NOMO-1 treated with DMSO at 0.1 percent for 48 hours (cell line): Measurements from ENCODE around the gene KIAA0408.
A peak's percentile ranks its signal among the peaks of the same experiment; 100 is the strongest.

Experiments
- DNase-seq: peaks from one replicate; lab custom pipeline; 2025; ENCODE audit not compliant: unreplicated experiment; lab: John Stamatoyannopoulos, UW

KIAA0408 gene

GRCh38 chr6:127459231-127459641 is at the start of gene KIAA0408:
Gene KIAA0408 (minus strand): TSS chr6:127459389. CDS start chr6:127453981, 5,408 bp downstream.
- no peak for DNase-seq

- DNase-seq, result no peak
Observed at GRCh38 chr6:127506894-127507293, 47.7 kb upstream of the KIAA0408 start.

- DNase-seq, result no peak
Observed at GRCh38 chr6:127503022-127503421, 43.8 kb upstream of the KIAA0408 start.

DNA sequence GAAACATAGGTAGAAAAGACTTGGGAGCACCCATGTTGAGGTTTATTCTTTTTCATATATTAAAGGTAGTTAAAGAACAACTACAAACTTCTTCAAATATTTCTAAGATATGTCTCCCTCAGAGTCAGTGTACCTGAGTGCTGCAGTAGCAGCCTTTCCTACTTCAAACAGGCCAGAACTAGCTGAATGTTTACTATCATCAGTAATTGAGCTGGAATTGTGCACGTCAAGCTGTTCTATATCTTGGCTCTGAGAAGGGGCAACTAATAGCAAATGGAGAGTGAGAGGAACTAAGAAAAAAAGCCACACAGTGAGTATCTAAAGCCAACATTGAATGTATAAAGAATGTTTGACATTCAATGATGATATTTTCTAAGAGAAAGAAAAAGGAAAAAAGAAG is 38.2 kb upstream of the KIAA0408 start:
- no peak for DNase-seq

DNA sequence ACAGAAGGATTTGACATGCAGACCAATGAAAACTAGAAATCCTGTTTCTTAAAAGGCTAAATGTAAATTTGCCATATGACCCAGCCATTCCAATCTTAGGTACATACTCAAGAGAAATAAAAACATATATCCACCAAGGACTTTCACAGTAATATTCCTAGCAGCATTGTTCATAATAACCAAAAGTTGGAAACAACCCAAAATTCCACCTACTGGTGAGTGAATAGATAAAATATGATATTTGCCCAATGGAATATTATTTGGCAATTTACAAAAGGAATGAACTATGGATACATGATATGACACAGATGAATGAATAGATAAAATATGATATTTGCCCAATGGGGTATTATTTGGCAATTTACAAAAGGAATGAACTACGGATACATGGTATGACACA is 37.3 kb upstream of the KIAA0408 start:
- DNase-seq, result no peak

GRCh38 chr6:127494240-127494767 is 35.1 kb upstream of the KIAA0408 start:
- DNase-seq, result no peak

DNA sequence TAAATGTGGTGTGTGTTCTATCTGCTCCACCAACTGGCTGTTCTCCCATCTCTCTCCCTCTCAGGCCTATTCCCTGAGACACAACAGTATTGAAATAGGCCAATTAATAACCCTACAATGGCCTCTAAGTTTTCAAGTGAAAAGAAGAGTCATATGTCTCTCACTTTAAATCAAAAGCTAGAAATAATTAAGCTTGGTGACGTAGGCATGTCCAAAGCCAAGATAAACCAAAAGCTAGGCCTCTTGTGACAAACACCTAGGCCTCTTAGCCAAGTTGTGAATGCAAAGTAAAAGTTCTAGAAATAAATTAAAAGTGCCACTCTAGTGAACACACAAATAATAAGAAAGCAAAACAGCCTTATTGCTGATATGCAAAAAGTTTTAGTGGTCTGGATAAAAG is 30.1 kb upstream of the KIAA0408 start:
- DNase-seq, result no peak

- DNase-seq, result no peak
Observed at GRCh38 chr6:127486934-127487333, 27.7 kb upstream of the KIAA0408 start.

GRCh38 chr6:127484212-127484863 is 25.1 kb upstream of the KIAA0408 start:
- peak; percentile 81 for DNase-seq

DNA sequence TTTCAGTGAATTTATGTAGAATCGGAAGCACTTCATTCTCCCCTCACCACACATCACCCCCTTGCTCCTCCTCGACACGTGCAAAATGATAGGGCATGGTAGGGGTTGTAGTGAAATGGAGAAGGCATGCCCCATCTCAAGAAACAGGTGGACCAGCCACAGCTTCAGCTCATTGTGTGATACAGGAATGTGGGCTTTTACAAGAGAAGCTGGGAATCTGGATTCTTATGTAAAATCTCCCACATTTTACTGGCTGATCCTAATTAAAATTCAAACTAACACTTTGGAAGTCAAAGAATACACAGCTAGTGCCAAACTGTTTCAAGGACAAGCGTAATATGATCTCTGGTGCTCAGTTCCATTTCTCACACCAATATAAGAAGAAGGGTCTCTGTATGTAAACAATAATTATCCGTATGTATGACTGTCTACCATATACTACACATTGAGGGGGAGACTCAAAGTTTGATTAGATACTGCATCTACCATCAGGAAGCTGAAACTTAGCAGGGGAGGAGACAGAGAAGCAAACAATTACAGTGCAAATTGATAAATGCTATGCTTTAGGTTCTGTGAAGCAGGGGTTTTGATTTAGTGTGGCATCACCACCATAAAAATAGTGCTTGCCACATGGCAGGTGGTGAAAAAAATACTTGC is 24.3 kb upstream of the KIAA0408 start:
- DNase-seq, result no peak

GRCh38 chr6:127482325-127482724 is 23.1 kb upstream of the KIAA0408 start:
- no peak for DNase-seq

DNA sequence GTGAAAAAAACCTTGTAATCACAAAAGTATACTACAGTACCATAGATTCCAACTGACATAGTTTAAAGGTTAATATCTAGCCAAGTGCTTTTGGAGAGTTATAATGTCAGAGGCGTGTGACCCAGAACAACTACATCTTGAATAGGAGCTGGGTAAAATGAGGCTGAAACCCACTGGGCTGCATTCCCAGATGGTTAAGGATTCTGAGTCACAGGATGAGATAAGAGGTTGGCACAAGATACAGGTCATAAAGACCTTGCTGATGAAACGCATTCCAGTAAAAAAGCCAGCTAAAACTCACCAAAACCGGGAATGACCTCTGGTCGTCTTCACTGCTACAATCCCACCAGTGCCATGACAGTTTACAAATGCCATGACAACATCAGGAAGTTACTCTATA is 22.4 kb upstream of the KIAA0408 start:
- no peak for DNase-seq

DNA sequence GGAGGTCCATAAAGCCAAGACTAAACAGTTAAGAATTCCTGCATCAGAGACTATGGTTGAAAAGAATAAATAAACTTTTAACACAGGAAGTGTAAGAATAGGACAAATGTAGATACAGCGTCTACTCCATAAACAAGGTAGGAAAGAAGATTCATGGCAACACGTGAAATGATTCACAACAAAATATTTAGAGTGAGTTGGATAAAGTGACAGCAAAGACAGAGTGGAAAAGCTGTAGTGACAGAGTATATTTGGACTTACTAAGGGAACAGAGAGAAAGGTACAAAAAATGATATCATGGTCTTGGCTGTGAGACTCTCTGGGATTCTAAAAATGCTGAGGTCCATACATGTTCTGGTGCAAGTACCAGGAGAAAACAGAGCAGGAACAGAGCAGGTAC is 21.9 kb upstream of the KIAA0408 start:
- no peak for DNase-seq

DNA sequence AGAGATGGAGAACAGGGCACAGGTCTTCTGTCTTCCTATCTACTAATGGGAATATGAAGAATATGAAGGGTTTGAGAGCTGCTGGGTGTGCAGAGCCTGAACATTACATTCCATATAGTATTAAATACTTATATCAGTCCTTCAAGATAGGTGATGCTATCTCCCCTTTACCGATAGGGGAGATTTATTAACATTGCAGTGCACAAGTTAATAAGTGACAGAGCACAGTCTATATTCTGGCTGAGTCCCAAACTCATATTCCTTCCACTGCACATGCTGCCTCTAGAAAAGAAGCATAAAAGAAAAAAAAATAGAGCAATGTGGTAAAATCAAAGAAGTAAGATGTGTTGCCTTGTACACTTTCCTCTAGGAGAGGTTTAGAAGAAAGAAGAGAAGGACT is 18.5 kb upstream of the KIAA0408 start:
- no peak for DNase-seq

- no peak for DNase-seq
Observed at GRCh38 chr6:127475823-127476176, 16.6 kb upstream of the KIAA0408 start.

DNA sequence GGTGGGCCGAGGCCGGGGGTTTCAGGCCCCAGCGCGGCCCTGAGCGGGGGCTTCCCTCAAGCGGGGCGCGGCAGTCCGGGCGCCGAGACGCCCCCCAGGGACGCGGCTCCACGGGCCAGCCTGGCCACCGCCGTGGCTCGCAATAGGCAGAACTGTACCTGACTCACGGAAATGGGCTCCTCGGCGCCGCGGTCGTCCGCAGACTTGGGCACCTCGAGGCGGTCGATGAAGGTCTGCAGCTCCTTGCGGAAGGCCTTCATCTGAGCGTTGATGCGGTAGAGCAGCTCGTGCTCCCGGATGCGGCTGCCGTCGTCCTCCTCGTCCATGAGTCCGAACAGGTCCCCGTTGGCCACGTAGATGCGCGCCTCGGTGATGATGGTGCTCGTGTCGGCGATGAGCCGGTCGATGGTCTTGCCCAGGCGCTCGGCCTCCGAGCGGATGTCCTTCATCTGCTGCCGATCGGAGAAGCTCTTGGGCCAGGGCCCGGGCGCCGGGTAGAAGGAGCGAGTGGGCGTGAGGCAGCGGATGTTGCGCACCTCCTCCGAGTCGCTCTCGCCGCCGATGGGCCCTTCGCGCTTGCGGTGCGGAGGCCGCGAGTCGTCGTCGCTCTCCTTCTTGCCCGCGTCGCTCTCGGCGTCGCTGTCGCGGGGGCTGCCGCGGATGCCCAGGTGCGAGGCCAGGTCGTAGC is 16.1 kb upstream of the KIAA0408 start:
- DNase-seq, result no peak

- peak; percentile 34 for DNase-seq
Observed at GRCh38 chr6:127471379-127472255, 12.4 kb upstream of the KIAA0408 start.

DNA sequence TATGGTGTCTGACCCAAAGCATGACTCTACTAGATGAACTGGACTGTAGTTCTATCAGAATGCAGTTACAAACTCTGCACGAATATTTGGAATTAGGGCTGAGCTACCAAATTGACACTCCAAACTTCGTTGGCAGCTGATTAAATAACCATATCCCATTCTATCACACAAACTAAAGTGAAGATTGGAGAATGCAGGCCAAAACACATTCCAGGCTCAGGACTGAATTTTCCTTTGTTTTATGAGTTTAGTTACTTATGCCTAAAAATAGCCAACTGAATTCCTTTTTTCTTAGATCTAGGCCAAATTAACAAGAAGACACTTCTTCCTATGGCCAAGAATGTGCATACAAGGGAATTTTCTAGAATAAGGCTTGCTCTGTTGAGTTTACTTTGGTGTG is 9.7 kb upstream of the KIAA0408 start:
- no peak for DNase-seq

DNA sequence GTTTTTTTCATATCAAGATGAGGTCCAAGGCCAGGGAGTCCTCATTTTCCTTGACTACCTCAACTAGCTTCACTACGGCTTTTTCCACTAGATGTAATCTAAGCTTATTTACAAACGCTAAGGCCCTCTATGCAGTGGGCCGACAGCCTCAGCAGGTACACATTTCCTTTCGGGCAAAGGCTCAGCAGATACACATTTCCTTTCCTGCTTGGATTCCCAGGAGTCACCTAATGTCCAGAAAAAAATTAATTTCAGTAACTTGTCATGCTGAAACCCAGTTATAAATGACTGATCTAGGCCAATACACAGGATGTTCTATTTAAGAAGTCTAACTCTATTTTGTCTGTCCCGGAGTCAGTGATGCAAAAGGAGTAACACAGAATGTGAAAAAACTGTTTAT is 7.2 kb upstream of the KIAA0408 start:
- DNase-seq, result no peak

GRCh38 chr6:127464881-127465459 is 5.8 kb upstream of the KIAA0408 start:
- DNase-seq, result peak; percentile 56
